IMR-90 (cell line): ENCODE measurements around the gene OSCP1.

Experiments used
- CEBPB ChIP-seq: IDR thresholded peaks from 2 replicates; pipeline ENCODE4 v1.6.1; 2012; ENCODE audit warnings: low read depth, low read length, improper control_type of control experiment
- CHD1 ChIP-seq: IDR thresholded peaks from 2 replicates; pipeline ENCODE4 v1.6.1; 2012; ENCODE audit warnings: low read depth, low read length, improper control_type of control experiment
- CTCF ChIP-seq: conservative IDR thresholded peaks from 2 replicates; pipeline ENCODE4 v1.5.1; 2012; ENCODE audit warnings: mild to moderate bottlenecking, low read depth, low read length, improper control_type of control experiment
- MAFK ChIP-seq: IDR thresholded peaks from 2 replicates; pipeline ENCODE4 v1.6.1; 2012; ENCODE audit warnings: low read depth, low read length, improper control_type of control experiment
- MXI1 ChIP-seq: IDR thresholded peaks from 2 replicates; pipeline ENCODE4 v1.6.1; 2012; ENCODE audit warnings: low read depth, mild to moderate bottlenecking, low read length, moderate library complexity, borderline replicate concordance
- POLR2A ChIP-seq: IDR thresholded peaks from 2 replicates; pipeline ENCODE4 v1.6.1; 2012; ENCODE audit warnings: mild to moderate bottlenecking, low read depth, low read length
- RCOR1 ChIP-seq: IDR thresholded peaks from 2 replicates; pipeline ENCODE4 v1.6.1; 2012; ENCODE audit warnings: mild to moderate bottlenecking, low read length, improper control_type of control experiment; ENCODE audit not compliant: insufficient replicate concordance
- SMC3 ChIP-seq: fragments of 150-350 bp; IDR thresholded peaks from 2 replicates; pipeline ENCODE4 v1.6.1; 2016; ENCODE audit warnings: low read depth, mild to moderate bottlenecking, antibody characterized with exemption, low read length, moderate library complexity
- USF2 ChIP-seq: fragments of 150-350 bp; IDR thresholded peaks from 2 replicates; pipeline ENCODE4 v1.6.1; 2017; ENCODE audit warnings: mild to moderate bottlenecking, antibody characterized with exemption, low read length, low read depth

GRCh38 chr1:36432616-36433015 is 17.6 kb downstream of the OSCP1 start:
- TF ChIP-seq CEBPB (no peak), CTCF (no peak), MXI1 (no peak), POLR2A (no peak), USF2 (no peak), RCOR1 (no peak), CHD1 (no peak), MAFK (no peak), SMC3 (no peak)
